Fibroblast of the aortic adventitia (primary cell): ENCODE measurements around the gene ELMO1. TPM values are rescaled to one million over a fixed set of nuclear protein-coding genes. Genes with fewer than 3 reads are reported as not detected.

Source experiments
- DNase-seq: peaks from one replicate; pipeline ENCODE4 v3.0.0-alpha.2; 2010; ENCODE audit warnings: low read depth
- H3K4me3 ChIP-seq: 2 replicates; pipeline ENCODE4 v1.5.1; 2011; ENCODE audit warnings: low read depth, mild to moderate bottlenecking, control low read depth, low read length, moderate library complexity
- CTCF ChIP-seq: IDR thresholded peaks from 2 replicates; pipeline ENCODE4 v1.5.1; 2011; ENCODE audit warnings: mild to moderate bottlenecking, low read length, control low read depth, inconsistent platforms; ENCODE audit not compliant: insufficient read depth
- total RNA-seq: library from RNA; depleted of rRNA; stranded (reverse); fragments of >200 nt; gene quantifications from 2 replicates; pipeline ENCODE4 v1.2.3, GENCODE V29; 2012; ENCODE audit warnings: low replicate concordance

The ELMO1 gene
- total RNA-seq, 1 donor = 1.3 TPM

- no peak overlapping the region for H3K4me3 ChIP-seq
- no peak for TF ChIP-seq CTCF
- no peak for DNase-seq
Measured at GRCh38 chr7:37491919-37492694, 43.4 kb upstream of the ELMO1 start.

GRCh38 chr7:37489703-37490102 lies 41.0 kb upstream of the ELMO1 start:
- TF ChIP-seq CTCF = no peak
- H3K4me3 ChIP-seq = no peak overlapping the region
- no peak for DNase-seq

DNA sequence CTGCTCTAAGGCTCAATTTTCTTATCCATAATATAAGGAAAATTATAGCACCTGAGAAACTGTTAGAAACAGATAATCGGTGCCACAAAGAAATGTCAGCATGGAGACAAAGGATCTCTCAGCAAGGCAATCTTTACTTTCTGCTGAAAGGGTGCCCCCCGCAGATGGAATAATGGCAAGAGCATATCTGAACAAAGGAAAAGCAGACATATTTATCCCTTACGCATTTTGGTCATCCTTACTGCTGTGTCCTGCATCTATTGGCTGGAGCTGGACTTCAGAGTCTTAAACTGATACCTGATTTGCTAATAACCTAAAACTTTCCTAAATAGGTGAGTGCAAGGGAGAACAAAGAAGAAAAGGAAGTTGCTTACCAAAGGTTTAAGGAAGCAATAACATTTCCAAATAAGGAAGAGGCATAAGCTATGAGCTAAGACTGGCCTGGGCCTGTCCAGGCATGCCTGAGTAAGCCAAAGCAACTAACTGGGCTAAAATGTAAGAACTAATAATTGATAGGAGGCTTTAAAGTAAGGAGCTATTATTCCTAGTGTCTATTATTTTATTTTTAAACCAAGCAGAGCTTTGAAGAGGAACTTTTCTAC lies 39.6 kb upstream of the ELMO1 start:
- no peak overlapping the region for H3K4me3 ChIP-seq
- DNase-seq = no peak
- TF ChIP-seq CTCF = no peak

- no peak for TF ChIP-seq CTCF
- no peak overlapping the region for H3K4me3 ChIP-seq
- DNase-seq = no peak
Measured at GRCh38 chr7:37484426-37485073, 35.9 kb upstream of the ELMO1 start.

GRCh38 chr7:37483627-37484026 lies 35.0 kb upstream of the ELMO1 start:
- TF ChIP-seq CTCF = no peak
- no peak for DNase-seq
- no peak overlapping the region for H3K4me3 ChIP-seq

- H3K4me3 ChIP-seq = no peak overlapping the region
- no peak for TF ChIP-seq CTCF
Measured at GRCh38 chr7:37482953-37483352, 34.3 kb upstream of the ELMO1 start.

More at GRCh38 chr7:37482953-37483352, 34.3 kb upstream of the ELMO1 start:
- no peak for DNase-seq
